ENCODE data around the gene RGL4. TPM values are rescaled to one million over a fixed set of nuclear protein-coding genes. Genes with fewer than 3 reads are reported as not detected.
"Not testable (repeated sequence)": the region's sequence is repeated elsewhere in the genome, so short reads cannot be mapped to it uniquely, and the experiment has no call there.

The RGL4 gene
- total RNA-seq, 2 donors from 2014 or later = not detected

DNA sequence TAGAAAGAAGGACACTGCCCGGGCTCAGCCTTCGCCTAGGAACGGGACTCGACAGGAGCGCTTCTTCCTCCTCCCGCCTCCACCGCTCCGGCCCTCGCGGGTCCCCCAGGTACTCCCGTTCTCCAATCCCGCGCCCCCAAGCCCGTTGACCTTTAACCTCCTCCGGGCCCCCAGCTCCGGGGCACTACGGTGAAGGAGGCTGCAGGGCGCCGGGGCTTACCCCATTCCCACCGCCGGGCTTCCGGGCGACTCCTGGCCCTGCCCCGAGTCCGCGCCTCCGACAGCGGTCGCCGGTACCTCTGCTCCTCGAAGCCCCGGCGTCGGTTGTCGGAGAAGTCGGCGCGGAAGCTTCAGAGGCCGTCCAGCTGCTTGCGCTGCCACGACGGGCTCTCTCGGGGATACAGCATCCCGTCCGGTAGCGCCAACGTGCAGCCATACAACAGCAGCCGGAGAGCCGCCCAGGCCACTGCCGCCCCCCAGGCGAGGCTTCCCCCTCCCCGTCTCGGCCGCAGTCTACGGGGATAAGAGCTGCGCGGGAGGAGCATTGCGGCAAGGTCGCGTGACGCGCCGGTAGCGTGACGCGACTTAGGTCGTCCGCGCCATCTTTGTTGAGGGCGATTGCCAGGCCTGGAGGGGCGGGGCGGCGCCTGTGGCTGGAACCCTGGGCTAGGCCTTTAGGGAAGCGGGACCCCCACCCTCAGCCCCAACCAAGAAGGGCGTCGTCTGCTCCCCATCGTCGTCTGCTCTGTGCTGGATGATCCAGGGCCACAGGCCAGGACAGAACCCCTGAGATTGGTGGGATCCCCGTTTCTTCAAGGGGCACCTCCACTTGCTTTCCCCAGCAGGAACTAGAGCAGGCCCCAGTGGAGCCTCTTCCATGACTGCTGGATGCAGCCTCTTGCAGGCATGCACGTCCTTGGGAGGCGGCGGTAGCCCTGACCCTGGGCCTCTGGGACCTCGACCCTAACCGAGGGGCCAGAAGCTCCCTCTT lies 26.3 kb downstream of the RGL4 start:
- TF ChIP-seq, protein P1, sequence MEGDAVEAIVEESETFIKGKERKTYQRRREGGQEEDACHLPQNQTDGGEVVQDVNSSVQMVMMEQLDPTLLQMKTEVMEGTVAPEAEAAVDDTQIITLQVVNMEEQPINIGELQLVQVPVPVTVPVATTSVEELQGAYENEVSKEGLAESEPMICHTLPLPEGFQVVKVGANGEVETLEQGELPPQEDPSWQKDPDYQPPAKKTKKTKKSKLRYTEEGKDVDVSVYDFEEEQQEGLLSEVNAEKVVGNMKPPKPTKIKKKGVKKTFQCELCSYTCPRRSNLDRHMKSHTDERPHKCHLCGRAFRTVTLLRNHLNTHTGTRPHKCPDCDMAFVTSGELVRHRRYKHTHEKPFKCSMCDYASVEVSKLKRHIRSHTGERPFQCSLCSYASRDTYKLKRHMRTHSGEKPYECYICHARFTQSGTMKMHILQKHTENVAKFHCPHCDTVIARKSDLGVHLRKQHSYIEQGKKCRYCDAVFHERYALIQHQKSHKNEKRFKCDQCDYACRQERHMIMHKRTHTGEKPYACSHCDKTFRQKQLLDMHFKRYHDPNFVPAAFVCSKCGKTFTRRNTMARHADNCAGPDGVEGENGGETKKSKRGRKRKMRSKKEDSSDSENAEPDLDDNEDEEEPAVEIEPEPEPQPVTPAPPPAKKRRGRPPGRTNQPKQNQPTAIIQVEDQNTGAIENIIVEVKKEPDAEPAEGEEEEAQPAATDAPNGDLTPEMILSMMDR (IDR thresholded peaks at IDR 0.05) = no peak
- H3K36me3 ChIP-seq = peaks cover 3% of the 10 kb centered on the region
- peak overlapping the region; percentile 70 to 71 for H3K27ac ChIP-seq
- H3K4me3 ChIP-seq = peak overlapping the region; percentile 77 to 87
- H3K27me3 ChIP-seq = no peaks in the 10 kb centered on the region
- DNase-seq (ENCODE audit: low spot score) = peak; percentile 87
- H3K4me1 ChIP-seq = peaks cover 0 to 14% of the 10 kb centered on the region in 2 donors
- no peaks in the 10 kb centered on the region for H3K9me3 ChIP-seq

DNA sequence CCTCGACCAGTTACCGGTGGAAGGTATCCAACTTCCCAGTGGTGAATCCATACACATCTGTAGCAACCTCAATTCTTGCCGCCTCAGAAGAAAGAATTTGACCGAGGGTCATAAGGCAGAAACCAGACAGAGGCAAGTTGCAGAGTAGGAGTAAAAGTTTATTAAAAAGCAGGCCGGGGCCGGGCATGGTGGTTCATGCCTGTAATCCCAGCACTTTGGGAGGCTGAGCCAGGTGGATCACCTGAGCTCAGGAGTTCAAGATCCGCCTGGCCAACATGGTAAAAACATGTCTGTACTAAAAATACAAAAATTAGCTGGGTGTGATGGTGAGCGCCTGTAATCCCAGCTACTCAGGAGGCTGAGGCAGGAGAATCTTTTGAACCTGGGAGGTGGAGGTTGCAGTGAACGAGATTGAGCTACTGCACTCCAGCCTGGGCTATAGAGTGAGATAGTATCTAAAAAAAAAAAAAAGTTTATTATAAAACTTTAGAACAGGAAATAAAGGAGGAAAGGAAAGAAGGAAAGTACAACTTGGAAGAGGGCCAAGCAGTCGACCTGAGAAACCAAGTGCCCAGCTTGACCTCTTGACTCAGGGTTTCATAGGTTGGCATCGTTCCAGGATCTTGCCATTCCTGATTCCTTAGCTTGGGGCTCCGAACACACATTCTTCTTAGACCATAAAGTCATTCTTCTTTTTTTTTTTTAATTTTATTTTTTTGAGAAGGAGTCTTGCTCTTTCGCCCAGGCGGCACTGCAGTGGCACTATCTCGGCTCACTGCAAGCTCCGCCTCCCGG lies 27.8 kb downstream of the RGL4 start:
- H3K4me3 ChIP-seq = no peak overlapping the region
- H3K9me3 ChIP-seq = no peaks in the 10 kb centered on the region
- H3K27ac ChIP-seq = no peak overlapping the region
- DNase-seq (ENCODE audit: low spot score) = no peak
- H3K36me3 ChIP-seq = no peaks in the 10 kb centered on the region
- no peaks in the 10 kb centered on the region for H3K27me3 ChIP-seq
- TF ChIP-seq, protein P1 (IDR thresholded peaks at IDR 0.05) = no peak
- H3K4me1 ChIP-seq = peaks cover 0 to 14% of the 10 kb centered on the region in 2 donors

DNA sequence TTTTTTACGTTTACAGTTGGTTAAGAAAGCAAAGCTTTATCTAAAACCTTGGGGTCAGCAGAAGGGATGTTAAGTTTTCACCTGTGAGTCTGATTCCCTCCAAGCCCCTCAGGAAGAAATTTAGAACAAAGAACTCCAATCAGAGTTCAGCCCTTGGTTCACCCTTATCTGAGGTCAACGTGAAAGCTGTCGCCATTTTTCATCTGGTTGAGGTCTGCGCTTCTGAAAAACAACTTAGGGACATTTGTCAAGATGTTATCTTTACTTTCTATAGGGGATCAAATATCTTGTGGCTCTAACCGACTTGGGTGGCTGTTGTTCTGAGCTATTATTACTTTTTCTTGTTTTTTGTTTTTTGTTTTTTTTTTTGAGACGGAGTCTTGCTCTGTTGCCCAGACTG lies 30.0 kb downstream of the RGL4 start:
- H3K36me3 ChIP-seq = no peaks in the 10 kb centered on the region
- H3K4me3 ChIP-seq = no peak overlapping the region
- H3K27ac ChIP-seq = no peak overlapping the region
- H3K27me3 ChIP-seq = no peaks in the 10 kb centered on the region
- no peaks in the 10 kb centered on the region for H3K9me3 ChIP-seq
- no peak for DNase-seq (ENCODE audit: low spot score)
- TF ChIP-seq, protein P1 (IDR thresholded peaks at IDR 0.05) = no peak
- H3K4me1 ChIP-seq = peaks cover 0 to 14% of the 10 kb centered on the region in 2 donors

DNA sequence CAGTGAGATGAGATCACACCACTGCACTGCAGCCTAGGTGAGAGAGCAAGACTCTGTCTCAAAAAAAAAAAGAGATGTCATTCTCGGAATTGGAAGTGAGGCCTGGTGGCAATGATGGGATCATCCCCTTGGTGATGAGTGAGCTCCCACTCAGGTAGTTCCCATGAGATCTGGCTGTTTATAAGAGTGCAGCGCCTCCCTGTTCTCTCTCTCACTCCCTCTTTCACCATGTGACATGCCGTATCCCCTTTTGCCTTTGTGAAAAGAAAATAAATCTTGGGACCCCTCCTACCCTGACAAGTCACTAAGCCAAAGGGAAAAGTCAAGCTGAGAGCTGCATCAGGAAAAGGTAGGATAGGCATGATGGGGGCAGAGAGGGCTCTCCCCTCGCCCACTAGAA lies 31.3 kb downstream of the RGL4 start:
- no peak overlapping the region for H3K27ac ChIP-seq
- no peaks in the 10 kb centered on the region for H3K36me3 ChIP-seq
- no peak overlapping the region for H3K4me3 ChIP-seq
- no peaks in the 10 kb centered on the region for H3K9me3 ChIP-seq
- no peak for DNase-seq (ENCODE audit: low spot score)
- no peaks in the 10 kb centered on the region for H3K27me3 ChIP-seq
- H3K4me1 ChIP-seq = peaks cover 0 to 5% of the 10 kb centered on the region in 2 donors
- TF ChIP-seq, protein P1 (IDR thresholded peaks at IDR 0.05) = no peak

DNA sequence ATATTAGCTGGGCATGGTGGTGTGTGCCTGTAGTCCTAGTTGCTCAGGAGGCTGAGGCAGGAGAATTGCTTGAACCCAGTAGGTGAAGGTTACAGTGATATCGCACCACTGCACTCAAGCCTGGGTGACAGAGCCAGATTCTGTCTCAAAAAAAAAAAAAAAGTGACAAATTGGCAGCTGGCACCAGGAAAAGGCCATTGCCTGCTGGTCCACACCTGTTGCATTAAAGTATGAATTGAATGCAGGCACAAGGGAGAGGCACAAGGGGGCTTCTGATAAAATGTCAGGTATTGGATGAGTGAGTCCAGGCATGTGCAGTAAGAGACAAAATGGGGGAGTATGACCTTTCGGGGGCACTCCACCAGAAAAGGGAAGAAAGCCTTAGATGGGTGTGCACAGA lies 31.9 kb downstream of the RGL4 start:
- Histone ChIP-seq H3K27me3 (no peaks in the 10 kb centered on the region), H3K36me3 (no peaks in the 10 kb centered on the region), H3K4me3 (no peak overlapping the region), H3K27ac (no peak overlapping the region), H3K4me1 (no peaks in the 10 kb centered on the region), H3K9me3 (no peaks in the 10 kb centered on the region)
- DNase-seq (ENCODE audit: low spot score) = no peak
- TF ChIP-seq, protein P1 (IDR thresholded peaks at IDR 0.05) = no peak

DNA sequence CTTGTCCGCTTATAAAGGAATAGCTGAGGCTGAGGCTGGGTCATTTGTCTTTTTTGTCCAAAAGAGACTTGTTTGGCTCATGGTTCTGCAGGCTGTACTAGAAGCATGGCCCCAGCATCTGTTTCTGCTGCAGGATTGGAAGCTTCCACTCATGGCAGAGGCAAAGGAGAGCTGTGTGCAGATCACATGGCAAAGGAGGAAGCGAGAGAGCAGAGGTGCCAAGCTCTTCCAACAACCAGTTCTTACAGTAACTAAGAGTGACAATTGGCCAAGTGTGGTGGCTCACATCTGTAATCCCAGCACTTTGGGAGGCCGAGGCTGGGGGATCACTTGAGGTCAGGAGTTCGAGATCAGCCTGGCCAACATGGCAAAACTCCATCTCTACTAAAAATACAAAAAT lies 37.3 kb downstream of the RGL4 start:
- not testable (repeated sequence) for H3K36me3 ChIP-seq; DNase-seq (ENCODE audit: low spot score); H3K27ac ChIP-seq; H3K4me1 ChIP-seq; H3K4me3 ChIP-seq; H3K9me3 ChIP-seq; H3K27me3 ChIP-seq
